GM12891 (cell line): ENCODE measurements around the gene ADGRE2.

ENCODE experiments used
- DNase-seq: peaks from one replicate; pipeline ENCODE4 v3.0.0; 2011; ENCODE audit warnings: low spot score; ENCODE audit not compliant: insufficient read length
- FAIRE-seq: peaks from 2 replicates; lab custom pipeline; 2011; peaks lifted over from hg19 to GRCh38; lab: Jason Lieb, UNC
- PAX5 ChIP-seq: IDR thresholded peaks from 2 replicates; pipeline ENCODE4 v1.6.1; 2011; ENCODE audit warnings: low read length, moderate library complexity, mild to moderate bottlenecking; ENCODE audit not compliant: insufficient read depth, severe bottlenecking
- POLR2A ChIP-seq: IDR thresholded peaks from 2 replicates; pipeline ENCODE4 v1.6.1; 2011; ENCODE audit warnings: low read depth, low read length, control low read depth
- POLR2AphosphoS5 ChIP-seq: IDR thresholded peaks from 2 replicates; pipeline ENCODE4 v1.6.1; 2011; ENCODE audit warnings: low read depth, low read length, control low read depth
- POU2F2 ChIP-seq: IDR thresholded peaks from 2 replicates; pipeline ENCODE4 v1.6.1; 2011; ENCODE audit warnings: low read depth, mild to moderate bottlenecking, control low read depth, low read length, moderate library complexity
- SPI1 ChIP-seq: IDR thresholded peaks from 2 replicates; pipeline ENCODE4 v1.6.1; 2011; ENCODE audit warnings: low read depth, low read length, control low read depth
- TAF1 ChIP-seq: IDR thresholded peaks from 2 replicates; pipeline ENCODE4 v1.6.1; 2011; ENCODE audit warnings: low read depth, low read length, control low read depth

Gene ADGRE2

GRCh38 chr19:14746886-14747285 lies 31.5 kb downstream of the ADGRE2 start:
- TF ChIP-seq POU2F2 (no peak), PAX5 (no peak), POLR2AphosphoS5 (no peak), SPI1 (no peak), TAF1 (no peak), POLR2A (no peak)
- DNase-seq (no peak), FAIRE-seq (no peak)

GRCh38 chr19:14735915-14736314 lies 42.4 kb downstream of the ADGRE2 start:
- no peak for TF ChIP-seq POU2F2
- TF ChIP-seq POLR2A, result no peak
- TF ChIP-seq POLR2AphosphoS5, result no peak
- TF ChIP-seq PAX5, result no peak
- no peak for TF ChIP-seq SPI1
- no peak for TF ChIP-seq TAF1
- no peak for DNase-seq
- no peak for FAIRE-seq

- TF ChIP-seq POU2F2 (no peak), SPI1 (no peak), PAX5 (no peak)
- FAIRE-seq, result no peak
- no peak for DNase-seq
Observed at GRCh38 chr19:14733574-14733973, 44.8 kb downstream of the ADGRE2 start.

GRCh38 chr19:14732510-14732909 lies 45.9 kb downstream of the ADGRE2 start:
- no peak for FAIRE-seq
- no peak for TF ChIP-seq TAF1
- no peak for TF ChIP-seq POLR2A
- TF ChIP-seq POLR2AphosphoS5, result no peak
- no peak for TF ChIP-seq POU2F2
- no peak for TF ChIP-seq SPI1
- no peak for TF ChIP-seq PAX5

GRCh38 chr19:14731200-14731599 lies 47.2 kb downstream of the ADGRE2 start:
- no peak for DNase-seq
- no peak for FAIRE-seq
- no peak for TF ChIP-seq TAF1
- no peak for TF ChIP-seq POLR2AphosphoS5
- TF ChIP-seq POU2F2, result no peak
- TF ChIP-seq PAX5, result no peak
- TF ChIP-seq SPI1, result no peak
- TF ChIP-seq POLR2A, result no peak

More at GRCh38 chr19:14732510-14732909, 45.9 kb downstream of the ADGRE2 start:
- no peak for DNase-seq

GRCh38 chr19:14728595-14728994 lies 49.8 kb downstream of the ADGRE2 start:
- TF ChIP-seq PAX5 (no peak), POU2F2 (no peak), POLR2A (no peak), TAF1 (no peak), POLR2AphosphoS5 (no peak), SPI1 (no peak)
- DNase-seq (no peak), FAIRE-seq (no peak)

GRCh38 chr19:14722127-14722526 lies 56.2 kb downstream of the ADGRE2 start:
- FAIRE-seq, result no peak
- TF ChIP-seq POLR2AphosphoS5, result no peak
- TF ChIP-seq SPI1, result no peak
- no peak for TF ChIP-seq POU2F2
- TF ChIP-seq POLR2A, result no peak
- no peak for TF ChIP-seq TAF1
- no peak for TF ChIP-seq PAX5
- DNase-seq, result no peak

GRCh38 chr19:14719162-14719561 lies 59.2 kb downstream of the ADGRE2 start:
- TF ChIP-seq TAF1 (no peak), POU2F2 (no peak), SPI1 (no peak), PAX5 (no peak), POLR2AphosphoS5 (no peak), POLR2A (no peak)
- DNase-seq (no peak), FAIRE-seq (no peak)

- DNase-seq, result no peak
- no peak for FAIRE-seq
- TF ChIP-seq SPI1, result no peak
- TF ChIP-seq POLR2A, result no peak
- no peak for TF ChIP-seq POU2F2
- no peak for TF ChIP-seq PAX5
- no peak for TF ChIP-seq TAF1
- no peak for TF ChIP-seq POLR2AphosphoS5
Observed at GRCh38 chr19:14718522-14719116, 59.7 kb downstream of the ADGRE2 start.
